Measurements from ENCODE around the gene RBMS3.

DNA sequence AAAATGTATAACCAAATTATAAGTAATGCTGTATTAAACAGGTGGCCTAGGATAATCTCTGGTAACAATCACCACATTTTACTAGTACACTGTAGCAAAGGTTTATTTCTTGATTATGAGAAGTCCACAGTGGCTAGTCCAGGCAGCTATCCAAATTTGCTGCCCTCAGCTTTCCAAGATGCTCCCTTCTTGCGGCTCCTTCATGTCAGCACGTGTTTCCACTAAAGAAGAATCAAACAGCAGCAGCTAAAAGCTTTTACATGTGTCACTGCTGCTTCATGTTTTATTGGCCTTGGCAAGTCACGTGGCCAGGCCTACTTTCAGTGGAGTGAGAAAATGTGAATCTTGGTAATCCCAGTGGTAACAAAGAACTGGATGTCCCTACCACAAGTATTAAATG, 5.6 kb upstream of the RBMS3 start:
- TF ChIP-seq CTCF (IDR thresholded peaks at IDR 0.05) (no peak), ATF2 (CRISPR knock-in tag; IDR thresholded peaks at IDR 0.05; ENCODE audit: borderline replicate concordance, low read depth) (no peak), AFF4 (CRISPR knock-in tag; IDR thresholded peaks at IDR 0.05; ENCODE audit: borderline replicate concordance) (no peak), NFE2L1 (CRISPR knock-in tag; IDR thresholded peaks at IDR 0.05) (no peak), NR1H2 (CRISPR knock-in tag; IDR thresholded peaks at IDR 0.05) (no peak), KAT7 (CRISPR knock-in tag; IDR thresholded peaks at IDR 0.05; ENCODE audit: borderline replicate concordance) (no peak), ATF6 (CRISPR knock-in tag; IDR thresholded peaks at IDR 0.05) (no peak), RELA (CRISPR knock-in tag; IDR thresholded peaks at IDR 0.05; ENCODE audit: borderline replicate concordance) (no peak), ATF3 (CRISPR knock-in tag; conservative IDR thresholded peaks at IDR 0.05) (no peak), TEAD4 (CRISPR knock-in tag; IDR thresholded peaks at IDR 0.05) (no peak), SMAD4 (CRISPR knock-in tag; IDR thresholded peaks at IDR 0.05) (no peak)
- TF ChIP-seq, protein P1, sequence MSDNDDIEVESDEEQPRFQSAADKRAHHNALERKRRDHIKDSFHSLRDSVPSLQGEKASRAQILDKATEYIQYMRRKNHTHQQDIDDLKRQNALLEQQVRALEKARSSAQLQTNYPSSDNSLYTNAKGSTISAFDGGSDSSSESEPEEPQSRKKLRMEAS (CRISPR knock-in tag; IDR thresholded peaks at IDR 0.05), result no peak
- TF ChIP-seq, protein P2, sequence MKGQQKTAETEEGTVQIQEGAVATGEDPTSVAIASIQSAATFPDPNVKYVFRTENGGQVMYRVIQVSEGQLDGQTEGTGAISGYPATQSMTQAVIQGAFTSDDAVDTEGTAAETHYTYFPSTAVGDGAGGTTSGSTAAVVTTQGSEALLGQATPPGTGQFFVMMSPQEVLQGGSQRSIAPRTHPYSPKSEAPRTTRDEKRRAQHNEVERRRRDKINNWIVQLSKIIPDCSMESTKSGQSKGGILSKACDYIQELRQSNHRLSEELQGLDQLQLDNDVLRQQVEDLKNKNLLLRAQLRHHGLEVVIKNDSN (CRISPR knock-in tag; IDR thresholded peaks at IDR 0.05), result no peak

Data from WTC11 (cell line).